ENCODE results near the gene ALOXE3.
A peak's percentile ranks its signal among the peaks of the same experiment; 100 is the strongest.

The ALOXE3 gene

DNA sequence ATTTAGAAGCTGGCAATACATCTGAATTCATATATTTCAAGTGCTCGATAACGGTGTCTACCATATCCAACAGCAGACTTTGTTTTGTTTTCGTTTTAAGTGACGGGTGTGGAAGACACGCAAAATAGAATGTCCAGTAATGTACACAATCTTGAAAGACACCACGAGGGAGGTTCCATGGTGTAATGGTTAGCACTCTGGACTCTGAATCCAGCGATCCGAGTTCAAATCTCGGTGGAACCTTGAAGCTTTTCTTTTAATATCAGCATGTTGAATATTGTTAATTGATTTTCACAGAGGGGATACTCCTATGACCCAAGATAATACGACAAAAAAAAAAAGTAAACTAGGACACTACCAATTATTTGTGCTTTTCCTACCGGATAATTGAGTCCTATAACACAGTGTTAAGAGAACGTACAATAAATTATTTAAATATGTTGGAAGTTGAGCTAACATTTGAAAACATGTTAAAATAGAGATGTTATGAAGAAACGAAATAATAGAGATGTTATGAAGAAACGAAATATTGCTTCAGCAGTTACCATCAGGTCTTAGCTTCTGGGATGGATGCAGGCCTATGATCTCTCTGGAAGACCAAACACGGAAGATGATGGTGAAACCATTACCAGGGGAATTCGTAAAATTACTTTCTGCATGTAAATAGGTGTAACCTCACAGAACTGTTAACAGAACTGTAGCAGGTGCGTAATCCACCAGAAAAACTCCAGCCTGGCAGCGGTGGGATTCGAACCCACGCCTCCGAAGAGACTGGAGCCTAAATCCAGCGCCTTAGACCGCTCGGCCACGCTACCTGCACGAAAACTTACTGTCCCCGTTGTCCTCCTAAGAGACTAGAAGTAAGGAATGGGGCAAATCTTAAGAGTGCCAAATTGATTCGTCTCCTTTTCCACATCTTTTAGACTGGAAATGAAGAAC is 1.5 kb upstream of the ALOXE3 start:
- TF ChIP-seq, protein P1, sequence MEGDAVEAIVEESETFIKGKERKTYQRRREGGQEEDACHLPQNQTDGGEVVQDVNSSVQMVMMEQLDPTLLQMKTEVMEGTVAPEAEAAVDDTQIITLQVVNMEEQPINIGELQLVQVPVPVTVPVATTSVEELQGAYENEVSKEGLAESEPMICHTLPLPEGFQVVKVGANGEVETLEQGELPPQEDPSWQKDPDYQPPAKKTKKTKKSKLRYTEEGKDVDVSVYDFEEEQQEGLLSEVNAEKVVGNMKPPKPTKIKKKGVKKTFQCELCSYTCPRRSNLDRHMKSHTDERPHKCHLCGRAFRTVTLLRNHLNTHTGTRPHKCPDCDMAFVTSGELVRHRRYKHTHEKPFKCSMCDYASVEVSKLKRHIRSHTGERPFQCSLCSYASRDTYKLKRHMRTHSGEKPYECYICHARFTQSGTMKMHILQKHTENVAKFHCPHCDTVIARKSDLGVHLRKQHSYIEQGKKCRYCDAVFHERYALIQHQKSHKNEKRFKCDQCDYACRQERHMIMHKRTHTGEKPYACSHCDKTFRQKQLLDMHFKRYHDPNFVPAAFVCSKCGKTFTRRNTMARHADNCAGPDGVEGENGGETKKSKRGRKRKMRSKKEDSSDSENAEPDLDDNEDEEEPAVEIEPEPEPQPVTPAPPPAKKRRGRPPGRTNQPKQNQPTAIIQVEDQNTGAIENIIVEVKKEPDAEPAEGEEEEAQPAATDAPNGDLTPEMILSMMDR (conservative IDR thresholded peaks at IDR 0.05; ENCODE audit: low read depth, low read length): no peak
- peak overlapping the region; percentile 60 for H3K4me3 ChIP-seq (ENCODE audit: low read depth, low read length)
- DNase-seq (ENCODE audit: low read depth): peak; percentile 95

DNA sequence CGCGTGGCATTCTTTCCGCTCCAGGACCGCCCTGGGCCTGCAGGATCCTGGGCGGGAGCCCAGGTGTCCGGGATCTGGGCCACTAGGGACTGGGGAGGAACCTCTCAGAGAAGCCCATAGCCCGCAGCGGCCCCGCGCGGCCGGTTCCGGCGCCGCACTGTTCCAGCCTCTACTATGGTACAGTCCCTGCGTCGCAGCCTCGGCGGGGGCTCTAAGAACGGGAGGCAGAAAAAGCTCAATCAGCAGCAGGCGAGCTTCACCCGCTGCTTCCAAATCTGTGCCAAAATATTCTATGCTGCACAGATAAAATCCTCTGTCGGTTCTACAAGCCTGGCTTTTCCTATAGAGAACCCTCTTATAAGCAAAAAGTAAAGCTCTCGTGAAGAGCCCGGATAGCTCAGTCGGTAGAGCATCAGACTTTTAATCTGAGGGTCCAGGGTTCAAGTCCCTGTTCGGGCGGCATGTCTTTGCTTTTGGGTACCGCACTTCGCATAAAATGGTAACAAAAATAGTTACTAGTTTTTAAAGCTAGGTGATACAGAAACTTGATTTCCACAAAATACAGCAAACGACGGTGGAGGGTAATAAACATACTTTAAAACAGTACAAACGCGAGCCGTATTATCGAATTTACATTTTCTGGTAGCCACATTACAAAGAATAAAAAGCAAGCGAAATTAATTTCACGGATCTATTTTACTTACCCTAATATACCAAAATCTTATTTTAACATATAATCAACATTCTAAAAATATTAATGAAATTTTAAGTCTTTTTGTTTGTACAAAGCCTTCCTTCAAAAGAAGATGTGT is 661 bp upstream of the ALOXE3 start:
- TF ChIP-seq, protein P1 (conservative IDR thresholded peaks at IDR 0.05; ENCODE audit: low read depth, low read length): peak; percentile 91
- peak; percentile 83 for DNase-seq (ENCODE audit: low read depth)
- H3K4me3 ChIP-seq (ENCODE audit: low read depth, low read length): peak overlapping the region; percentile 60

DNA sequence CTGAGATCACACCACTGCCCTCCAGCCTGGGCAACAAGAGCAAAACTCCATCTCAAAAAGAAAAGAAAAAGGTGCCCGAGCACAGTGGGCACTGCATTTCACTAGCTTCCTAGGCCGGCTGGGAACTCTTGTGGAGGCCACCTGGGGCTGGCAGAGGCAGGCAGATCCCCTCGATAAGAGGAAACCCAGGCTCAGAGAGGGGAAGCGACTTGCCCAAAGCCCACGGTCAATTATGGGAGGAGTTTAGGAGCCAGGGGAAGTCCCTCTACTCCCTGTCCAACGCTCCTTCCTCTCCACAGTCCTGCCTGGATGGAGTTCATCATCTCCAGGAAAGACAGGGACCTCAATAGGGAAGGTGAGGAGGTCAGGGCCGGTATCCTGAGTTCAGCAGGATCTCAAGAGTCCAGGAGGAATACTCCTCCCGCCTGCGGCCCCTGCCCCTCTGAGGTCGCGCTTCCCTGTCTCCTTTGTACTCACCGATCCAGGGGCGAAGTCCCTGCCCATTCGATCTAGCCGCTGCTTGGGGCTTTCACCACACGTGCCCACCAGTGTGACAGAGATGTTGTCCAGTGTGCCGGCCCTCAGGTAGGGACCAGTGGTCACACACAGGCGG is 841 bp downstream of the ALOXE3 start:
- peak overlapping the region; percentile 60 for H3K4me3 ChIP-seq (ENCODE audit: low read depth, low read length)
- TF ChIP-seq, protein P1 (conservative IDR thresholded peaks at IDR 0.05; ENCODE audit: low read depth, low read length): no peak
- DNase-seq (ENCODE audit: low read depth): no peak

DNA sequence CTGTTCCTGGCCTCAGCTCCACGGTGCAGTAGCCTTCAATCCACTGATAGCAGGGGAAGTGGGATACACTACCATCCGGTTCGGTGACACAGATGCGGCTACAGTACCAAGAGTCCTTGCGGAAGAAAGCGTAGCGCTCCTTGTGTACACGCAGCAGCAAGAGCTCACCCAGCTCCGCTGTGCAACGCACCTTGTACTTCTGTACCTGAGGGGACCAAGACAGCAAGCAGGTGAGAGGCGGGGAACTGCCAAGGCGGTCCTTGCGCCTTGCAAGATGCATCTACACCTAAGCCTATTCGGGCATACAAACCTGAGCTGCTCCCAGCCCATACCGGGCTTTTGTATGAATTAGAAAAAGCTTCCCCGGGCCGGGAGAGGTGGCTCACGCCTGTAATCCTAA is 1.5 kb downstream of the ALOXE3 start:
- H3K4me3 ChIP-seq (ENCODE audit: low read depth, low read length): no peak overlapping the region
- TF ChIP-seq, protein P1 (conservative IDR thresholded peaks at IDR 0.05; ENCODE audit: low read depth, low read length): no peak

DNA sequence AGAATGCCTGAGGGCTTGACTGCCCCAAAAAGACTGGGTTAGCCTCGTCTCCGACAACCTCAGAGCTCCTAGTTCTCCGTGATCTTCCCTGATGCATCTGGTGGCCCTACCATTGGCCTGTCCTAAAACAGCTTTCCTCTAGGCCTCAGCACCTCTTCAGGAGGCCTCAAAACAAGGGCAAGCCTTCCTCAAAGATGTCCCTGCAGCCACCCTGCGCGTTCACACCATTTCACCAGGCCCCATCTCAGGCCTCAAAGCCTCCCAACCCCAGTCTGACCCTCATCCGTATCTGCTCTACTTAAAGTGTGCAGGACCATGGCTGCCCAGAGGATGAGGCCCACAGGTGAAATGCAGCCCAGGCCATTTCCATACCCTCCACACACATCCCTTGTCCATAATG is 7.4 kb downstream of the ALOXE3 start:
- DNase-seq (ENCODE audit: low read depth): no peak
- TF ChIP-seq, protein P1 (conservative IDR thresholded peaks at IDR 0.05; ENCODE audit: low read depth, low read length): no peak
- H3K4me3 ChIP-seq (ENCODE audit: low read depth, low read length): no peak overlapping the region

More for the DNA sequence above, 1.5 kb downstream of the ALOXE3 start:
- DNase-seq (ENCODE audit: low read depth): no peak

DNA sequence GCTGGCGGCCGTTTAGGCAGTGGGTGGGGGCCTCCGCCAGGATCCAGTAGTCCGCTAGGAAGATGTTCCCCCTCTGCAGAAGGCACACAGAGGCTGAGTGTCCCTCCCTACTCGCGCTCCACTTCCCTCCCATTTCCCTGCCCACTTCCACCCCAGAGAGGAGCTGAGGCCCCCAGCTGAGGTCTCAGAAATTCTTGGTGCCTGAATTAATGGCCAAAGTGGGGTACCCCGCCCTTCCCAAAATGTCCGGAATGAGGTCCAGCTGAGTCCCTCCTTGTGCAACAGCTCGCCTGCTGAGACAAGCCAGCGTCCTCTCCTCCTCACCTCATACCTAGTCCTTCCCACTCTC is 7.9 kb downstream of the ALOXE3 start:
- no peak overlapping the region for H3K4me3 ChIP-seq (ENCODE audit: low read depth, low read length)
- TF ChIP-seq, protein P1 (conservative IDR thresholded peaks at IDR 0.05; ENCODE audit: low read depth, low read length): no peak
- DNase-seq (ENCODE audit: low read depth): no peak
